Muscle layer of duodenum (tissue), 2 donors: ENCODE results near the gene CDK2AP2.
"Not testable (repeated sequence)": the region's sequence is repeated elsewhere in the genome, so short reads cannot be mapped to it uniquely, and the experiment has no call there.

Experiments
- H3K27ac ChIP-seq: one replicate; pipeline ENCODE4 v1.7.0; 2013; ENCODE audit warnings: mild to moderate bottlenecking, low read length
- H3K27me3 ChIP-seq: one replicate; pipeline ENCODE4 v1.7.0; 2013; ENCODE audit warnings: low read depth, mild to moderate bottlenecking, control low read depth, low read length
- H3K36me3 ChIP-seq, 2 donors: one replicate each; pipeline ENCODE4 v1.7.0; 2013; ENCODE audit warnings: low read length in 2 of 2, control low read depth in 1 of 2, mild to moderate bottlenecking in 1 of 2; ENCODE audit not compliant: insufficient read depth in 2 of 2, control insufficient read depth in 1 of 2
- H3K4me1 ChIP-seq, 2 donors: one replicate each; pipeline ENCODE4 v1.7.0; 2013; ENCODE audit warnings: low read length in 2 of 2, mild to moderate bottlenecking in 2 of 2, control low read depth in 1 of 2, moderate library complexity in 1 of 2; ENCODE audit not compliant: insufficient read depth in 2 of 2, control insufficient read depth in 1 of 2
- H3K4me3 ChIP-seq, 2 donors: one replicate each; pipeline ENCODE4 v1.7.0; 2013; ENCODE audit warnings: low read length in 2 of 2, low read depth in 1 of 2, mild to moderate bottlenecking in 1 of 2
- H3K9me3 ChIP-seq, 2 donors: one replicate each; pipeline ENCODE4 v1.7.0; 2013; ENCODE audit warnings: low read length in 2 of 2, control low read depth in 1 of 2, mild to moderate bottlenecking in 1 of 2; ENCODE audit not compliant: control insufficient read depth in 1 of 2
- donor health status: healthy.

CDK2AP2 gene

GRCh38 chr11:67523556-67524479 lies 15.9 kb upstream of the CDK2AP2 start:
- Histone ChIP-seq H3K36me3 (no peaks in the 10 kb centered on the region), H3K27me3 (no peaks in the 10 kb centered on the region), H3K4me3 (no peak overlapping the region), H3K4me1 (no peaks in the 10 kb centered on the region), H3K27ac (no peak overlapping the region), H3K9me3 (no peaks in the 10 kb centered on the region)

GRCh38 chr11:67522844-67523555 lies 15.0 kb upstream of the CDK2AP2 start, which contains the start of gene CABP2:
Gene CABP2, minus strand, starts transcription at chr11:67523446. Its CDS starts 120 bp downstream, at chr11:67523326.
- no peak within 1 kb of the TSS for H3K27ac ChIP-seq
- no peaks in the 10 kb centered on the region for H3K36me3 ChIP-seq
- no peaks in the 10 kb centered on the region for H3K9me3 ChIP-seq
- no peak within 1 kb of the TSS for H3K4me3 ChIP-seq
- no peaks in the 10 kb centered on the region for H3K4me1 ChIP-seq
- H3K27me3 ChIP-seq, result no peaks in the 10 kb centered on the region

- H3K4me3 ChIP-seq, result no peak overlapping the region
- no peaks in the 10 kb centered on the region for H3K27me3 ChIP-seq
Measured at GRCh38 chr11:67522338-67522737, 14.4 kb upstream of the CDK2AP2 start.

GRCh38 chr11:67521924-67522323 lies 14.0 kb upstream of the CDK2AP2 start:
- Histone ChIP-seq H3K4me1 (no peaks in the 10 kb centered on the region), H3K27me3 (no peaks in the 10 kb centered on the region), H3K4me3 (no peak overlapping the region), H3K36me3 (no peaks in the 10 kb centered on the region), H3K27ac (no peak overlapping the region), H3K9me3 (no peaks in the 10 kb centered on the region)

More at GRCh38 chr11:67522338-67522737, 14.4 kb upstream of the CDK2AP2 start:
- Histone ChIP-seq H3K27ac (no peak overlapping the region), H3K36me3 (no peaks in the 10 kb centered on the region), H3K4me1 (no peaks in the 10 kb centered on the region), H3K9me3 (no peaks in the 10 kb centered on the region)

GRCh38 chr11:67520856-67521824 lies 13.2 kb upstream of the CDK2AP2 start:
- H3K9me3 ChIP-seq, result no peaks in the 10 kb centered on the region
- no peaks in the 10 kb centered on the region for H3K4me1 ChIP-seq
- no peak overlapping the region for H3K27ac ChIP-seq
- no peak overlapping the region for H3K4me3 ChIP-seq
- H3K36me3 ChIP-seq, result no peaks in the 10 kb centered on the region
- H3K27me3 ChIP-seq, result no peaks in the 10 kb centered on the region

GRCh38 chr11:67519726-67520125 lies 11.8 kb upstream of the CDK2AP2 start:
- Histone ChIP-seq H3K4me1 (no peaks in the 10 kb centered on the region), H3K9me3 (no peaks in the 10 kb centered on the region)

GRCh38 chr11:67517784-67518552 lies 10.0 kb upstream of the CDK2AP2 start:
- H3K4me1 ChIP-seq, result no peaks in the 10 kb centered on the region
- no peaks in the 10 kb centered on the region for H3K9me3 ChIP-seq
- no peaks in the 10 kb centered on the region for H3K27me3 ChIP-seq
- H3K36me3 ChIP-seq, result no peaks in the 10 kb centered on the region
- H3K27ac ChIP-seq, result no peak overlapping the region
- no peak overlapping the region for H3K4me3 ChIP-seq

More at GRCh38 chr11:67519726-67520125, 11.8 kb upstream of the CDK2AP2 start:
- H3K36me3 ChIP-seq, result no peaks in the 10 kb centered on the region
- no peak overlapping the region for H3K4me3 ChIP-seq
- H3K27me3 ChIP-seq, result no peaks in the 10 kb centered on the region
- no peak overlapping the region for H3K27ac ChIP-seq

- Histone ChIP-seq H3K27ac (no peak overlapping the region), H3K27me3 (no peaks in the 10 kb centered on the region), H3K9me3 (no peaks in the 10 kb centered on the region), H3K36me3 (no peaks in the 10 kb centered on the region), H3K4me1 (no peaks in the 10 kb centered on the region), H3K4me3 (no peak overlapping the region)
Measured at GRCh38 chr11:67516806-67517205, 8.8 kb upstream of the CDK2AP2 start.

GRCh38 chr11:67514116-67514515 lies 6.2 kb upstream of the CDK2AP2 start:
- Histone ChIP-seq H3K4me1 (no peaks in the 10 kb centered on the region), H3K36me3 (no peaks in the 10 kb centered on the region), H3K4me3 (no peak overlapping the region), H3K27ac (no peak overlapping the region), H3K9me3 (no peaks in the 10 kb centered on the region), H3K27me3 (no peaks in the 10 kb centered on the region)

- H3K27me3 ChIP-seq, H3K36me3 ChIP-seq, H3K9me3 ChIP-seq, H3K27ac ChIP-seq, H3K4me3 ChIP-seq: not testable (repeated sequence)
- H3K4me1 ChIP-seq, result peaks cover 7 to 14% of the 10 kb centered on the region in 2 donors
Measured at GRCh38 chr11:67511558-67511957, 3.6 kb upstream of the CDK2AP2 start.
